Measurements from ENCODE around the gene VRK1. TPM values are rescaled to one million over a fixed set of nuclear protein-coding genes. Genes with fewer than 3 reads are reported as not detected.

Gene VRK1
- total RNA-seq, 1 experiment from 2014 or later, result 67.3 TPM

DNA sequence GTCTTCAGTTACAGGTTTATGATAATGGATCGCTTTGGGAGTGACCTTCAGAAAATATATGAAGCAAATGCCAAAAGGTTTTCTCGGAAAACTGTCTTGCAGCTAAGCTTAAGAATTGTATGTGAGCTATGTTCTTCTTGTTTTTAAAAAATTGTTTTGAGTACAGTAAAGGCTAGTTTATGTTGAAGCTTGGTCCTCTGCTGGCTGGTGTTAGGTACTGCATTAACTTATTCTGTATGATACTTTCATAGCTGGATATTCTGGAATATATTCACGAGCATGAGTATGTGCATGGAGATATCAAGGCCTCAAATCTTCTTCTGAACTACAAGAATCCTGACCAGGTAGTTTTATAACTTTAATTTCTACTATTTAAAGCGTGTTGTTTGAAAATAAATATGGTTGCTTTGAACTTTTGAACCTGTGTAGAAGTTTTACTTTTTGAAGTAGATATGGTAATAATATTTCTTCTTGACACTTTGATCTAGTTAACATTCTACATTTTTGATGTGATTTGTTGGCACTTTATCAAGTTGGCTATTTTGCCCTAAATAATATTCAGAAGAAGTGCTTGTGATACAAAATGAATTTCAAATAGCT is 55.7 kb downstream of the VRK1 start:
- peak overlapping the region; percentile 58; the same call in 1 of the 2 replicates for H3K27ac Mint-ChIP-seq
- TF ChIP-seq TP53 (CRISPR knock-in tag; IDR thresholded peaks at IDR 0.05), result no peak
- peak; percentile 60 for TF ChIP-seq CTCF (IDR thresholded peaks at IDR 0.05)
- ATAC-seq (no peak), DNase-seq (ENCODE audit: low spot score) (no peak)
- H3K27me3 Mint-ChIP-seq (ENCODE audit: low read depth), result no peaks in the 10 kb centered on the region
- peaks cover 33% of the 10 kb centered on the region for H3K36me3 Mint-ChIP-seq
- 0 out of 2 replicates have a peak, but pooled peaks cover 7% of the 10 kb centered on the region for H3K4me1 Mint-ChIP-seq
- H3K4me3 Mint-ChIP-seq, result no peak overlapping the region
- POLR2A ChIA-PET, result interaction anchor here (1.3 kb wide), 1 partner anchor 56 kb away, joined by 4 read pairs; the partner anchor contains the start of gene VRK1
- H3K9me3 Mint-ChIP-seq, result no peaks in the 10 kb centered on the region
- CTCF ChIA-PET, result interaction anchor here (0.7 to 2.0 kb wide), 33 partner anchors 9 to 373 kb away, joined by 3 to 32 read pairs (median 5); partner anchors contain the start of gene VRK1

DNA sequence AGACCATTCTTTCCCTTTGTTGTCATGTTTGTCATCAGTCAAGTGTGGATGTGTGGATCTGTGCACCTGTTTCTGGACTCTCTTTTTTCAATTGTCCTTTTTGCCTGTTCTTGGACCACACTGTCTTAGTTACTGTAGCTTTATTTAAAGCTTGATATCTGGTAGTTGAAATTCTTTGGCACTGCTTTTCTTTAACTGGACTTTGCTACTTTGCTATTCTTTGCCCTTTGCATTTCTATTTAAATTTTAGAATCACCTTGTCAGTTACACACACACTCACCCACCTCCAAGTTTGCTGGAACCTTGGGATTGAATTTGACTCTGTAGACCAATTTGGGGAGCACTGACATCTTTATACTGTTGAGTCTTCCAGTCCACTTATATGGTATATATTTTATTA is 61.5 kb downstream of the VRK1 start:
- CTCF ChIA-PET, result no interaction called here
- POLR2A ChIA-PET, result no interaction called here
- ATAC-seq, result no peak

More for the DNA sequence above, 61.5 kb downstream of the VRK1 start:
- DNase-seq (ENCODE audit: low spot score), result no peak
- Mint-ChIP-seq H3K9me3 (no peaks in the 10 kb centered on the region), H3K36me3 (peaks cover 18% of the 10 kb centered on the region), H3K27ac (peak overlapping the region; percentile 44), H3K27me3 (ENCODE audit: low read depth) (no peaks in the 10 kb centered on the region), H3K4me1 (peaks cover 29% of the 10 kb centered on the region), H3K4me3 (no peak overlapping the region)
- TF ChIP-seq, protein P1, sequence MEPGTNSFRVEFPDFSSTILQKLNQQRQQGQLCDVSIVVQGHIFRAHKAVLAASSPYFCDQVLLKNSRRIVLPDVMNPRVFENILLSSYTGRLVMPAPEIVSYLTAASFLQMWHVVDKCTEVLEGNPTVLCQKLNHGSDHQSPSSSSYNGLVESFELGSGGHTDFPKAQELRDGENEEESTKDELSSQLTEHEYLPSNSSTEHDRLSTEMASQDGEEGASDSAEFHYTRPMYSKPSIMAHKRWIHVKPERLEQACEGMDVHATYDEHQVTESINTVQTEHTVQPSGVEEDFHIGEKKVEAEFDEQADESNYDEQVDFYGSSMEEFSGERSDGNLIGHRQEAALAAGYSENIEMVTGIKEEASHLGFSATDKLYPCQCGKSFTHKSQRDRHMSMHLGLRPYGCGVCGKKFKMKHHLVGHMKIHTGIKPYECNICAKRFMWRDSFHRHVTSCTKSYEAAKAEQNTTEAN (CRISPR knock-in tag; IDR thresholded peaks at IDR 0.05), result no peak
- TF ChIP-seq RORB (CRISPR knock-in tag; IDR thresholded peaks at IDR 0.05), result no peak
- TF ChIP-seq, protein P2, sequence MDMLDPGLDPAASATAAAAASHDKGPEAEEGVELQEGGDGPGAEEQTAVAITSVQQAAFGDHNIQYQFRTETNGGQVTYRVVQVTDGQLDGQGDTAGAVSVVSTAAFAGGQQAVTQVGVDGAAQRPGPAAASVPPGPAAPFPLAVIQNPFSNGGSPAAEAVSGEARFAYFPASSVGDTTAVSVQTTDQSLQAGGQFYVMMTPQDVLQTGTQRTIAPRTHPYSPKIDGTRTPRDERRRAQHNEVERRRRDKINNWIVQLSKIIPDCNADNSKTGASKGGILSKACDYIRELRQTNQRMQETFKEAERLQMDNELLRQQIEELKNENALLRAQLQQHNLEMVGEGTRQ (CRISPR knock-in tag; IDR thresholded peaks at IDR 0.05), result no peak
- no peak for TF ChIP-seq HMGA2 (CRISPR knock-in tag; IDR thresholded peaks at IDR 0.05)
- TF ChIP-seq SP1 (CRISPR knock-in tag; conservative IDR thresholded peaks at IDR 0.05), result no peak
- no peak for TF ChIP-seq CDX4 (CRISPR knock-in tag; IDR thresholded peaks at IDR 0.05; ENCODE audit: borderline replicate concordance)
- TF ChIP-seq AFF4 (CRISPR knock-in tag; IDR thresholded peaks at IDR 0.05; ENCODE audit: borderline replicate concordance), result no peak
- TF ChIP-seq NFYB (CRISPR knock-in tag; conservative IDR thresholded peaks at IDR 0.05; ENCODE audit: low read depth), result no peak
- no peak for TF ChIP-seq NR1H2 (CRISPR knock-in tag; IDR thresholded peaks at IDR 0.05)
- TF ChIP-seq MXD4 (CRISPR knock-in tag; IDR thresholded peaks at IDR 0.05; ENCODE audit: borderline replicate concordance), result no peak
- TF ChIP-seq, protein P3, sequence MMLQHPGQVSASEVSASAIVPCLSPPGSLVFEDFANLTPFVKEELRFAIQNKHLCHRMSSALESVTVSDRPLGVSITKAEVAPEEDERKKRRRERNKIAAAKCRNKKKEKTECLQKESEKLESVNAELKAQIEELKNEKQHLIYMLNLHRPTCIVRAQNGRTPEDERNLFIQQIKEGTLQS (CRISPR knock-in tag; conservative IDR thresholded peaks at IDR 0.05), result no peak

Data from WTC11 (cell line).